Left renal pelvis (tissue), 4 donors: Measurements from ENCODE around the gene RABIF. TPM values are rescaled to one million over a fixed set of nuclear protein-coding genes. Genes with fewer than 3 reads are reported as not detected.
"Not testable (repeated sequence)": the region's sequence is repeated elsewhere in the genome, so short reads cannot be mapped to it uniquely, and the experiment has no call there.

Source experiments
- DNase-seq, 4 donors: peaks; one replicate each; pipeline ENCODE4 v3.0.0-alpha.2; 2013; ENCODE audit warnings: low read depth in 4 of 4, low spot score in 3 of 4
- polyA plus RNA-seq, 4 donors: library from polyadenylated mRNA; unstranded; fragments of 120-200 nt; gene quantifications; one replicate each; pipeline ENCODE4 v1.2.1, GENCODE V29; 2013; ENCODE audit not compliant: insufficient read length in 4 of 4

RABIF gene
- 10 to 100 TPM in 3 of 4 donors, 1 to 10 TPM in 1; 9.0 to 11.8 (median 11.3) TPM for polyA plus RNA-seq

GRCh38 chr1:202888531-202889360, at the start of gene RABIF:
Gene RABIF, minus strand, starts transcription at chr1:202889149. Its CDS starts 51 bp downstream, at chr1:202889098.
- DNase-seq = peak; percentile 76 to 88 (median 82)

- DNase-seq = no peak
Observed at GRCh38 chr1:202938287-202938925, 49.5 kb upstream of the RABIF start.

GRCh38 chr1:202936409-202936808, 47.5 kb upstream of the RABIF start:
- not testable (repeated sequence) for DNase-seq

- DNase-seq = no peak
Observed at GRCh38 chr1:202935844-202936243, 46.9 kb upstream of the RABIF start.

GRCh38 chr1:202934755-202935154, 45.8 kb upstream of the RABIF start:
- DNase-seq = no peak

- no peak for DNase-seq
Observed at GRCh38 chr1:202932476-202932875, 43.5 kb upstream of the RABIF start.

- DNase-seq = peak; percentile 91 to 94 (median 92)
Observed at GRCh38 chr1:202926581-202927491, 37.9 kb upstream of the RABIF start, which contains the start of gene KLHL12. Gene KLHL12, minus strand, starts transcription at chr1:202927234. Its CDS starts 2,072 bp downstream, at chr1:202925162.

GRCh38 chr1:202923533-202923932, 34.6 kb upstream of the RABIF start:
- DNase-seq = no peak

- no peak for DNase-seq
Observed at GRCh38 chr1:202919615-202920014, 30.7 kb upstream of the RABIF start.

GRCh38 chr1:202915146-202915545, 26.2 kb upstream of the RABIF start:
- no peak for DNase-seq

GRCh38 chr1:202912476-202912875, 23.5 kb upstream of the RABIF start:
- DNase-seq = not testable (repeated sequence)

- DNase-seq = no peak
Observed at GRCh38 chr1:202909494-202909893, 20.5 kb upstream of the RABIF start.

GRCh38 chr1:202908998-202909397, 20.0 kb upstream of the RABIF start:
- no peak for DNase-seq

- no peak for DNase-seq
Observed at GRCh38 chr1:202905331-202905730, 16.4 kb upstream of the RABIF start.

- DNase-seq = not testable (repeated sequence)
Observed at GRCh38 chr1:202903808-202904207, 14.9 kb upstream of the RABIF start.

GRCh38 chr1:202901555-202901954, 12.6 kb upstream of the RABIF start:
- DNase-seq = no peak

GRCh38 chr1:202892501-202892900, 3.6 kb upstream of the RABIF start:
- no peak for DNase-seq

GRCh38 chr1:202890392-202890791, 1.4 kb upstream of the RABIF start:
- DNase-seq = no peak

GRCh38 chr1:202888221-202888530, 773 bp downstream of the RABIF start:
- DNase-seq = no peak

- DNase-seq = no peak
Observed at GRCh38 chr1:202880961-202881460, 7.9 kb downstream of the RABIF start.

- DNase-seq = no peak
Observed at GRCh38 chr1:202880062-202880461, 8.9 kb downstream of the RABIF start.
